Ascending aorta (tissue), 2 donors: ENCODE measurements around the gene CELA2A. TPM values are rescaled to one million over a fixed set of nuclear protein-coding genes. Genes with fewer than 3 reads are reported as not detected.
"Not testable (repeated sequence)": the region's sequence is repeated elsewhere in the genome, so short reads cannot be mapped to it uniquely, and the experiment has no call there.

Experiments
- DNase-seq, 2 donors: peaks; one replicate each; pipeline ENCODE4 v3.0.0-alpha.2; 2019; ENCODE audit warnings: low spot score in 2 of 2
- H3K27ac ChIP-seq, 2 donors: fragments of 200-600 bp; sonication (generic); one replicate each; pipeline ENCODE4 v1.5.1; 2016 to 2017; ENCODE audit warnings: mild to moderate bottlenecking in 1 of 2
- H3K27me3 ChIP-seq: fragments of 200-600 bp; sonication (generic); one replicate; pipeline ENCODE4 v1.5.1; 2017
- H3K36me3 ChIP-seq, 2 donors: fragments of 200-600 bp; sonication (generic); one replicate each; pipeline ENCODE4 v1.5.1; 2016
- H3K4me1 ChIP-seq, 2 donors: fragments of 200-600 bp; sonication (generic); one replicate each; pipeline ENCODE4 v1.5.1; 2016 to 2017; ENCODE audit warnings: mild to moderate bottlenecking in 1 of 2
- H3K4me3 ChIP-seq, 2 donors: fragments of 200-600 bp; sonication (generic); one replicate each; pipeline ENCODE4 v1.5.1; 2016 to 2017; ENCODE audit warnings: mild to moderate bottlenecking in 1 of 2
- H3K9me3 ChIP-seq, 2 donors: fragments of 200-600 bp; sonication (generic); one replicate each; pipeline ENCODE4 v1.5.1; 2016
- CTCF ChIP-seq, 3 experiments: fragments of 200-600 bp in 2 of 3; fragments of 450-650 bp in 1 of 3; sonication (generic) in 2 of 3; IDR thresholded peaks; one replicate each; pipeline ENCODE4 v1.5.1; 2016 to 2019; ENCODE audit warnings: antibody characterized with exemption in 3 of 3, mild to moderate bottlenecking in 1 of 3, moderate library complexity in 1 of 3
- intact Hi-C: fragments of 100-400 bp; cut with DNase I; formaldehyde crosslinking; loops from one replicate; pipeline ENCODE4 v1.15.1; 2023
- total RNA-seq: library from RNA; depleted of rRNA; stranded (reverse); fragments of >200 nt; gene quantifications from one replicate; pipeline ENCODE4 v1.1.0, GENCODE V29; 2016

CELA2A gene
- total RNA-seq, 1 donor from 2014 or later = not detected

GRCh38 chr1:15454256-15454655 is 2.3 kb upstream of the CELA2A start:
- H3K4me3 ChIP-seq = no peak overlapping the region
- DNase-seq = no peak
- H3K27ac ChIP-seq = no peak overlapping the region
- no peak for TF ChIP-seq CTCF (IDR thresholded peaks at IDR 0.05)
- no peaks in the 10 kb centered on the region for H3K9me3 ChIP-seq
- H3K4me1 ChIP-seq = no peaks in the 10 kb centered on the region
- intact Hi-C loops = no loop called here
- no peaks in the 10 kb centered on the region for H3K27me3 ChIP-seq
- no peaks in the 10 kb centered on the region for H3K36me3 ChIP-seq

GRCh38 chr1:15455522-15455921 is 1.0 kb upstream of the CELA2A start:
- Histone ChIP-seq H3K36me3 (no peaks in the 10 kb centered on the region), H3K9me3 (no peaks in the 10 kb centered on the region), H3K27ac (no peak overlapping the region), H3K4me3 (no peak overlapping the region), H3K27me3 (no peaks in the 10 kb centered on the region), H3K4me1 (no peaks in the 10 kb centered on the region)
- no peak for DNase-seq
- no peak for TF ChIP-seq CTCF (IDR thresholded peaks at IDR 0.05)
- intact Hi-C loops = no loop called here

- no peak for TF ChIP-seq CTCF (IDR thresholded peaks at IDR 0.05)
- Histone ChIP-seq H3K36me3 (no peaks in the 10 kb centered on the region), H3K27ac (no peak overlapping the region), H3K27me3 (no peaks in the 10 kb centered on the region), H3K9me3 (no peaks in the 10 kb centered on the region), H3K4me1 (no peaks in the 10 kb centered on the region), H3K4me3 (no peak overlapping the region)
- no peak for DNase-seq
- intact Hi-C loops = no loop called here
Observed at GRCh38 chr1:15457585-15457984, 1.1 kb downstream of the CELA2A start.

- intact Hi-C loops, H3K27ac ChIP-seq, H3K36me3 ChIP-seq, H3K27me3 ChIP-seq, H3K4me3 ChIP-seq, H3K9me3 ChIP-seq, DNase-seq, H3K4me1 ChIP-seq: not testable (repeated sequence)
Observed at GRCh38 chr1:15458388-15458787, 1.9 kb downstream of the CELA2A start.

- no peak for TF ChIP-seq CTCF (IDR thresholded peaks at IDR 0.05)
- no peaks in the 10 kb centered on the region for H3K36me3 ChIP-seq
- no peak overlapping the region for H3K4me3 ChIP-seq
- intact Hi-C loops = no loop called here
- H3K27ac ChIP-seq = no peak overlapping the region
- no peak for DNase-seq
- no peaks in the 10 kb centered on the region for H3K27me3 ChIP-seq
- no peaks in the 10 kb centered on the region for H3K4me1 ChIP-seq
- no peaks in the 10 kb centered on the region for H3K9me3 ChIP-seq
Observed at GRCh38 chr1:15459771-15460707, 3.5 kb downstream of the CELA2A start.

GRCh38 chr1:15460708-15461095 is 4.2 kb downstream of the CELA2A start:
- no peak overlapping the region for H3K27ac ChIP-seq
- intact Hi-C loops = no loop called here
- no peak overlapping the region for H3K4me3 ChIP-seq
- H3K27me3 ChIP-seq = no peaks in the 10 kb centered on the region
- no peak for TF ChIP-seq CTCF (IDR thresholded peaks at IDR 0.05)
- H3K4me1 ChIP-seq = no peaks in the 10 kb centered on the region
- H3K9me3 ChIP-seq = no peaks in the 10 kb centered on the region
- DNase-seq = no peak
- H3K36me3 ChIP-seq = no peaks in the 10 kb centered on the region

- H3K9me3 ChIP-seq, DNase-seq, intact Hi-C loops, H3K36me3 ChIP-seq, H3K4me1 ChIP-seq, H3K27ac ChIP-seq, H3K4me3 ChIP-seq, H3K27me3 ChIP-seq: not testable (repeated sequence)
Observed at GRCh38 chr1:15463064-15463800, 6.7 kb downstream of the CELA2A start.

- H3K9me3 ChIP-seq, H3K27ac ChIP-seq, H3K4me3 ChIP-seq, H3K27me3 ChIP-seq, DNase-seq, H3K36me3 ChIP-seq, intact Hi-C loops, H3K4me1 ChIP-seq: not testable (repeated sequence)
Observed at GRCh38 chr1:15463926-15464322, 7.4 kb downstream of the CELA2A start.
